HG02840 (cell line): ENCODE data around the gene SH3BP5L.
"Not testable (repeated sequence)": the region's sequence is repeated elsewhere in the genome, so short reads cannot be mapped to it uniquely, and the experiment has no call there.

Experiments used
- ATAC-seq: cut with Tn5 transposase; IDR thresholded peaks from one replicate; pipeline ENCODE4 v1.9.1; 2021; ENCODE audit warnings: mild to moderate bottlenecking, moderate library complexity, moderate number of reproducible peaks; ENCODE audit not compliant: unreplicated experiment, low FRiP score

SH3BP5L gene

DNA sequence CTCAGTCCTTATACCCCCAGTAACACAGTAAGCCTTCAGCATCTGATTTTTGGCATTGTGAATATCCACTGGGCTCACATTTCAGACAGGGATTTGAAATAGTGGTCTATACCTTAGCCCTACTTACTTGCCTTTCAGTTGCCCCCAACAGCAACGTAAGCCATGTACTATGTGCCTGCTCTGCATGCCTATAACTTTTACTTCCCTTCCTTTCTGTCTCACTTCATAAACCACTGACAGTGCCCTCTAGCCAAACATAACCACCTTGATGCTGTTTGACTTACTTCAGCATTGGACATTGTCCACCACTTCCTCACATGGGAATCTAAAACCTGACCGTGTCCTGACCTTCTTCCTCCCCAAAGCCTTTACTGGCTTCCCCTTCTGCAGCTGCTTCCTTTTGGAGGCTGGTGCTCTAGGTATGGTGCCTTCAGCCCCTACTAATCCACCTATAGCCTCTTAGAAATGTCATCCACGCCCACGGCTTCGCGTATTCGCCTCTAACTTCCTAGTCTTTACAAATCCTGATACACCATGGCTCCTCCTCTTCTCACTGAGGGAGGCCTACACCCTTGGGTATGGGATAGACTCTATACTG, 8.7 kb upstream of the SH3BP5L start:
- no peak for ATAC-seq

DNA sequence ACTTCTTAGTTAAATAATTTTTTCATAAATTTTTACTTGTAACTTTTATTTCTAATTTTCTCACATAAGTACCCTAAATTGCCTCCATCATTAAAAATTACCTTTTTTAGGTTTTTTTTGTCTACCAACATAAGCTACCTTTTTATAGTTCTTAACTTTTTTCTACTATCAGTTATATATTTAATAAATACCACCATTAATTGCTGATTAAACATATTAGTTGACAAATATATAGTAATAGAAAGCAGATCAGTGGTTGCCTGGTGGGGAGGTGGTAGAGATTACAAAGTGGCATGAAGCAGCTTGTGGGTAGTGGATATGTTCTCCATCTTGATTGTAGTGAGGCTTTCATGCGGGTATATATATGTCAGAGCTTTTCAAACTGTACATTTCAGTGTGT, 6.1 kb upstream of the SH3BP5L start:
- no peak for ATAC-seq

DNA sequence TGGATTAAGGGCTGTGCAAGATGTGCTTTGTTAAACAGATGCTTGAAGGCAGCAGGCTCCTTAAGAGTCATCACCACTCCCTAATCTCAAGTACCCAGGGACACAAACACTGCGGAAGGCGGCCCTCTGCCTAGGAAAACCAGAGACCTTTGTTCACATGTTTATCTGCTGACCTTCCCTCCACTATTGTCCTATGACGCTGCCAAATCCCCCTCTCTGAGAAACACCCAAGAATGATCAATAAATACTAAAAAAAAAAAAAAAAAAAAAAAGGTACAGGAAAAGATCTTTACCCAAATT, 5.0 kb upstream of the SH3BP5L start:
- ATAC-seq, result not testable (repeated sequence)

DNA sequence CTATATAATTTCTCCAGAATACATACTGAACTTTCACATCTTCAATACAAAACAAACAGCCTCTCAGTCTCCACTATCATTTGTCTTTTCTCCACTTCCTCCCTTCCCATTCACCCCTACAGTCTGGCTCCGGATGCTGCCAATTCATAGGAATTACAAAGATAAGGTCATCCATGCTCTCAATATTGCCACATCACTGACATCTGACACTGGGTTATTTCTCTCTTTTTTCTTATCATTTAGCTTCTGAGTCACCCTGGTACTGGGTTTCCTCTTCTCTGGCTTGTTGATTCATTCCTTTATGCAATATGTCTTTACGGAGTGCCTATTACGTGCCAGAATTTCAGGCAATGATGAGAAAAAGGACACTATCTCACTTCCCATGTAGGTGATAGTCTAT, 3.1 kb upstream of the SH3BP5L start:
- ATAC-seq, result no peak

DNA sequence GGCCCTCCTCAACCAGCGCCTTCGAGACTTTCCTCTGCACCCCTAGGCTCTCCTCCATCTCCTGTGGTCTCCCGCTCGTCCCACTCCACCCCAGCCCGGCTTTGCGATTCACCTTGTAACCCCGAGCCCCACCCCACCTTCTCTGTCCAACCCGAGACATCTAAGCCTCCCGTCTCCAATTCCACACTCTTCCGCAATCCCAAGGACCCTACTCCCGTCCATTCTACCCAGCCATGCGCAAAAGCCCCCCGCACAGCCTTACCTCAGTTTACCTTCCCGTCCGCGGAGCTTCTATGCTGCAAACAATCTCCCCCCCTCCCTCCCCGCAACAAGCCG, 174 bp downstream of the SH3BP5L start:
- ATAC-seq, result peak; percentile 0

DNA sequence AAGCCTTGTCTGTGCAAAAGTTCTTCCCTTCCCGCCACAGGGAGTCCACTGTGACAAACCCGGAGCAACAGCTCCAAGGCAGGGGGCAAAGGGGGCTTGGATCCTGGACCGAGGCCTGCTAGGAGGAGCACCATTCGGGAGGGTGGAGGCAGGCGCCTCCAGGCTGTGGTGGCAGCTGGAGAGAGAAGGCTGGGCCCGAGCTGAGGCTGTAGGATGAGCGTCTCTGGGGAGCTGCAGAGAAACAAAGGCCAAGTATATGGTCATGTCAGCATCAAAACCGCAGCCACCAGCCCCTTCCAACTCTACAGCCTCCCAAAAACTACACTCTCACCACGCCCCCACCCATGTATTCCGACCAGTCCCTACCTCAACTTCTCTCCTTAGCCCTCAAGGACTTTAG, 579 bp downstream of the SH3BP5L start:
- ATAC-seq, result no peak

DNA sequence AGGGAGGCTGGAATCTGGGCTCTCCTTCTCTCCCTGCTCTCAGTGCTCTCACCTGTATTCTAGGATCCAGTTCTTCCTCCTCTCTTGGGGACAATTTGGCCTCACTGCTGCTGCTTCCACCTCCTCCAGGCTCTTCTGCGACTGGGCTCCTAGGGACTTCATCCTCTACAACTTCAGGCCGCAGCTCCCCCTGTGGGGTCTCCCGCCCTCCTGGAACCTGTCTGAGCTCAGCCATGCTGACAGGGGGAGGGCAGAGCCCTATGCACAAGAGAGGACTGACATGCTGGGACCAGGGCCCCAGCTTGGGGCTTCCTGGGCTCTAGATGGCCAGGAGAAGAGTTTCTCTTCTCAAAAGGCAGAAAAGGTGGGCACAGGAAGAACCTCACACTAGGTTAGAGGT, 1.0 kb downstream of the SH3BP5L start:
- no peak for ATAC-seq

DNA sequence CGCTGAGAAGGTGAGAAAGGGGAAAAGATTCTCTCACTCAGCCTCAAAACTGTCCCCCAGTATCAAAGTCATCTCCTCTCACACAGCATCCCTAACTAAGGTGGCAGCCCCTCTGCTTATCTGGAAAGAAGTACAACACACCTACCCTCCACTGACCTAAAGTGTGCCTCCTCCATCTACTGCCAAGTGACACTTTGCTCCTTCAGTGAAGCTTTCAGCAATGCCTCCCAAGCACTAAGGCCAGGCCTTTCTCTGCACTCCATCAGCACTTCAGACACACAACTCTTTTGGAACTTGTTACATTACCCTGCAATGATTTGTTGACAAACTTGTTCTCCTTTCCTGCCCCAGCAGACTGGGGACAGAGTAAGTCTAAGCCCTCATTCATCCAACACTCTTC, 1.4 kb downstream of the SH3BP5L start:
- ATAC-seq, result no peak

DNA sequence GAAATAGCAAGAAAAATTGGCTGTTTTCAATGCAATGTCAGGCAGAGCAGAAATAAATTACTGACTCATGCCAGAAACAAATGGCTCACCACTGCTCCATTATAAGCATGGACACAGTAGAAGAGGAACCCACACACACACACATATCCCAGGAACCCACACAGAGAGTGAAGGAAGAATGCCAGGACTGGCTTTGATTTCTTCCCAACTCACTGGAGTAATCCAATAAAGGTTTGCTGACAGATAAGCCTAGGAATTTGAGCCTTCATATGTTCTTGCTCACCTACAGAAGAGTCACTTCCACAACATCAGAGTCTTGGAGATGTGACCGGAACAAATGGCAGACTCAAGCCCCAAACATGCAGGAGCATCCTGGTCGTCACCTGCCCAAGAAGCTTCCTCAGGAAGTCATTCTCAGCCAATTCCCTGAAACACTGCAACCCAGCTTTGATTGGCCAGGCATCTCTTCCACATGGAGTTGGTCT, 2.2 kb downstream of the SH3BP5L start:
- no peak for ATAC-seq

DNA sequence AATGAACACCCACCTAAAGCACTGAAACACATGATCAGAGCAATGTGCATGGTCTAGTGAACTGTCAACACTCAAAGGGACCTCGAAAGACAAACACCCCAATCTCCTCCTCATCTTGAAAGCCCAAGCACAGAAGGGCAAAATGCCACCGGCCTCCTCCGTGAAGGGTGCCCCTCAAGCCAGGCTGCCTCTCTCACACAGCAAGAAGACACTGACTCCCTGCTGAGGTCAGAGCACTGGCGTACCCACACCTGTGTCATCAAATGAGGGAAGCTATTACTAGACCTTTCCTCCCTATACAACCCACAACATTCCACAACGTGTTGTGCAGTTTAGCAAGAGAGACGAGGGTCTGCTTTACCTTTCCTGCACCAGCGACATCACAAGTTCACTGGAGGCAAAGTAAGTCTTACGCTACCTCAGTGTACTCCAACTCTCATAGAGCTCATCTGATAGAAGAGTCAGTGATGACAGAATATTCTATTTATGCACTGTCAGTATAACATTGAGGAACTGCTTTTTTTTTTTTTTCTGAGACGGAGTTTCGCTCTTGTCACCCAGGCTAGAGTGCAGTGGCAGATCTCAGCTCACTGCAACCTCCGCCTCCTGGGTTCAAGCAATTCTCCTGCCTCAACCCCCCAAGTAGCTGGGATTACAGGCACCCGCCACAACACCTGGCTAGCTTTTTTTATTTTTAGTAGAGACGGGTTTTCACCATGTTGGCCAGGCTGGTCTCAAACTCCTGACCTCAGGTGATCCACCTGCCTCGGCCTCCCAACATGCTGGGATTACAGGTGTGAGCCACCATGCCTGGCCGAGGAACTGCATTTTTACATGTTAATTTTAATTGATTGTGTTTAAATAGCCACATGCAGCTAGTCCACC, 3.3 kb downstream of the SH3BP5L start:
- no peak for ATAC-seq

DNA sequence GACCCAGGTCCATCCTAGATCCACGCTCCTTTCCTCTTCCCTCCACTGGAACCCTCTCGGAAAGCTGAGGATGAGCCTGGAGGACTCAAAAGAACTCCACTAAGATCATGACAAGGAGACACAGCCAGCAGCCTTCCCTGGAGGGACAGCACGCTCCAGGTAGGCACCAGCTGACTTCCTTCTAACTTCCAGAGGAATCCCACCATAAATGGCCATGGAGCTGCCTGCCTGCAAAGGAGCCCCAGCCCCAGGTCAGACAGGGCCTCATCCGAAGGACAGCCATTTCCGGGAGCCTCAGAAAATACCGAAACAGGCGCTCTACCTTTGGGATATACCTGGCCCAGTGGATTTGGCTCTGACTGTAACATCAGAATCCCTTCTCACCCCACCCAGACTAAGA, 4.1 kb downstream of the SH3BP5L start:
- no peak for ATAC-seq

DNA sequence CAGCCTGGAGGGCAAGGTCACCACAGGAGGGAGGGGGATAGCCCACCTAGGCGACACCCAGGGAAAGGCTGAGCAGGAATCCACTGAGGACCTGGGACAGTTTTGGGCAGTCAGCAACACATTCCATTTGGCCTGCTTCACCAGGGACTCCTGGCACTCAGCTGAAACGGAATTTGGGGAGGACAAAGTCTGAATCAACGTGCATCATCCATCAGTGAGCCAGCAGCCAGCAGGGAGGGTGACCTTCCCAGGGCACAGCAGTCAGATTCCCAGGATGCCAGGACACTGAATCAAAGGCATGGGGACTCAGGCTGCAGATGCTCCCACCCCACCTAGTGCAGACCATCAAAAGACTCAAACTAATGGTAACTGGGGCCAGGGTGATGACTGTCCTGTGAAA, 4.6 kb downstream of the SH3BP5L start:
- no peak for ATAC-seq

DNA sequence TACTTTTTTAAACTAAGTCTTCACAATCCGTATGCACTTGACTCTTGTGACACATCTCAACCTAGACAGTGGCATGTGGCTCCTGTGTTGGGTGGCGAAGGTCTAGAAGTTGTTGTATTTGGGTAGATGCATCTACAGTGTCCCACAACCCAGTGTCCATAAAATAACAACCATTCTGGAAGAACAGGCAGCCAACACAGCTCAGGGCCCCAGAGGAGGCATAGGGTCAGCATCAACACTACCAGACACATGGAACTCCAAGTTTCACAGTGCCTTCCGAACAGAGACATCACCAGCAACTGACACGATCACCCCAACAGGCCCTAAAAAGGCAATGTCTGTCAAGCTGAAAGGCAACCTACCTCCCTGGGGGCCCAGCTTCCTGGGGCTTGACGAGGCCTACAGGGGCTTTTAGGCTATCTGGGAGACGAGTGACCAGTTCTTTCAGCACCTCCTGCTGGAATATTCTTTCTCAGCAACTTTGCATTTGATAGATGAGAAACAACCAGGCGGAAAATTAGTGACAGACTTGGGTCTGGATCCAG, 5.6 kb downstream of the SH3BP5L start:
- no peak for ATAC-seq

DNA sequence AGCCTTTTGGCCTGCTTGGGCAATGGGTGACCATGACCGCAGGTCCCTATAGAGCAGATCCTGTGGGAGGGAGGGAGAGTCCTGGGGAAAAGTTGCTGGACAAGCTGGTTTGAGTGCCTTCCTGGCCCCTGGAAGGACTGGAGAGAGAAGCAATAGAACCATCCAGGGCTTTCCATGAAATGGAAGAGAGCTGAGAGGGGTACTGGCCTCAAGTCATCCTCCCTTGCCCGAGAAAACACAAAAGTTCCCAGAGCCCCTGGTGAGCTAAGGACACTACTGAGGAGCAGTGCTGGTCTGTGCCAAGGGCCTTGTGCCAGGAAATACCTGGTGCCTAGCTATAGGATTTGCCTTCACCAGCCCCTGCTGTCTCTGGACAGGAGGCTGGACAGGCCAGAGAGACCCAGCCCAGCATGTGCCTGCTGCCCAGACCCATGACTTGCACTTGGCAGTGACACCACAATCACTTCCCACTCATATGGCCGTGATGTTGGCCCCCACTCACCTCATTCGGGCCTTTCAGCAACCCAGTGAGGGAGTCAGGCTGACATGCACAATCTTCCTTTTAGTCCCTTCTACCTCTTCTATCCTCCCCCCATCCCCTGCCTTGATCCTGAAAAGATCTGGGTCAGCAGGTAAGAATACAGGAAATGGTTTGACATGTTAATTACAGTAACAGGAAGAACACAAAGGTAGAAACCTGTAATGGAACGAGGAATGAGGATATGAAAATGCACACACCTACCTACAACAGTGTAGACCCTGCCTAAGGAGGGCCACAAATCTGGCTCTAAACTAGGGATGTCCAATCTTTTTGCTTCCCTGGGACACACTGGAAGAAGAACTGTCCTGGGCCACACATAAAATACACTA, 7.0 kb downstream of the SH3BP5L start:
- no peak for ATAC-seq

DNA sequence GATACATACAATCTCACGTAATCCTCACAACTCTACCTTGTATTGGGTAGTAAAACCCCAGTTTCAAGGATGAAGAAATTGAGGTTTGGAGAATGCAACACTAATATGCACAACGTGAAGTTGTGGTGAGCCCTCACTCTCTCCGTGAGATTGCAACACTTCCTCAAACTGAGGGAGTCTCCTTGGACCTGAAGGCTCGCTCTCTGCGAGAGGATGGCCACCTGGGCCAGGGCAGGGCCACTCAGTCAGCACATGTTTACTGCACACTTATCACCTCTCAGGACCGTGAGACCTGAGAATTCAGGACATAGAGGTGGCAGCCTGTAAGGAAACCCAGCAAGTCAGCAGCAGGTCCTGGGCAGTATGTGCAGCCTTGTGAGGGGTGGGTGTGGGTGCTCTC, 8.7 kb downstream of the SH3BP5L start:
- no peak for ATAC-seq

DNA sequence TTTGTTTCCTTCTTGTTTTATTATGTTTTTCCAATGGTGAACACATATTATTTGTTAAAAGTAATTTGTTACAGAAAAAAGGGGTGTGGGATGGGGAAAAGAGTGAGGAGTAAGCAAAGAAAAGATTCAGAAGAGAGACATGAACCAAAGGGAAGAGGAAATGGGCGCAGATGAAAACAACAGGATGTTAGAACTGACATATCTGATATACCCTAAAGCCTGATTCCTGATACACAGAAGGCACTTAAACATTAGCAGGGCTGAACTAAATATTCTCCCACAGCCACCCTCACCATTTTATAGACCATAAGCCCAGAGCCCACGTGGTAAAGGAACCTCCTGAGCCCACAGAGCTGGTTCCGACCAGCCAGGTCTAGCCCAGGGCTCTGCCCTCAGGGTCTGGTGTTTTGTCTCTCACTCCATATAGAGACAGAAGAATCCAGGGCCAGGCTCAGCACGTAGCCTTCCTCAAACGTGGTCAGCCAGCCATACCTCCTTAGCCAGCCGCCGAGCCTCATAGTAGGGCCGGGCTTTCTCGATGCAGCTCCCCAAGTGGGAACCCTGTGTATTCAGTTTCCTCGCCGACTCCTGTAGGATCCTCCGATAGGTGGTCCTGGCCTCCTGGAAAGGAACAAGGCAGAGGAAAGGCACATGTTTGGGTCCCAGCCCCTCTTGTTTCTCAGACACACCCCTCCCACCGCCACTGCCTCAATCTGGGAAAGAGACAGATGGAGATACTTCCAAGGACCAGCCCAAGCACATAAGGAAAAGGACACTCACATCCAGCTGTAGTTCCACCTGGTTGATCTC, 9.5 kb downstream of the SH3BP5L start:
- no peak for ATAC-seq

DNA sequence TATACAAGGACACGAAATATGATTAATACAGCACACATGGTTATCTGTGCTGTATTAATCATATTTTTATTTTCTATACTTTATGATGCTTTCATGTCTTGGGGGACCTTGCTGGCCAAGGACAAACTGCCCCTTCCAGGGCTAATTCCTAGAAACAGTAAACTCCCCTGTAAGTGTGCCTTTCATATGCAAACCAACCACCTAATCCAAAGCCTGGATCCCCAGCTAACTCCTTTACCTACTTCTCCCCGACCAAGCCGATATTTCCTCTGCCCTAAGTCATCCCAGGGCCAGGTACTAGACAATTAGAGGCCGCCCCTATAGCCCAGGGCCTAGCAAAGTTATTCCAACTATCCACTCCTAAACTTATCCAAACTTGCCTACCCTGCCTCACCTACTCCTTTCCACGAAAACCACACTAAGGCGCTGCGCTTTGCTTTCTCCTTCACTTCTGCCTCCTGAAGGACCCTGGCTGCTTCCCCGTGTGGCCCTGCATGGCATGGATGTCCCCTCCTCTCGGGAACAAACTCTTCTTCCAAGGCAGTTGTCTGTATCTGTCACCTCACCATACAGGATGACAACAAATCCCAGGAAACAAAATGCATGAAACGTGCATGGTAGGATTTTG, 10.2 kb downstream of the SH3BP5L start:
- no peak for ATAC-seq

DNA sequence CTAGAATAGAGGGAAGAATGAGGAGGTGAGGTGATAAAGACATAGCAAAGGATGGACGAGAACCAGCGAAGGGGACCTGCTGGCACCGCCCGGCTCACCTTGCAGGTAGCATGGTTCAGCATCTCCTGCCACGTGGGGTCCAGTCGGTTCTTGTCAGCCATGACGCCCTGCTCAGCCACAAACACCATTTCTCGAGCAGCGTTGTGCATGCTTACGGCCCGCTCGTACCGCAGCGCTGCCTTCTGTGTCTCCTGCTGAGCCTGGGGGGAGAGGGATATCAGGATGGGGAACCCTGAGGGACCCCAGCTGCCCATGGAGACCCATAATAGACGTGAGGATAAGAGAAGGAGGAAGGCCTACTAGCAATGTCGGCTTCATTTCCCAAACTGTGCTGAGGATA, 11.4 kb downstream of the SH3BP5L start:
- no peak for ATAC-seq

DNA sequence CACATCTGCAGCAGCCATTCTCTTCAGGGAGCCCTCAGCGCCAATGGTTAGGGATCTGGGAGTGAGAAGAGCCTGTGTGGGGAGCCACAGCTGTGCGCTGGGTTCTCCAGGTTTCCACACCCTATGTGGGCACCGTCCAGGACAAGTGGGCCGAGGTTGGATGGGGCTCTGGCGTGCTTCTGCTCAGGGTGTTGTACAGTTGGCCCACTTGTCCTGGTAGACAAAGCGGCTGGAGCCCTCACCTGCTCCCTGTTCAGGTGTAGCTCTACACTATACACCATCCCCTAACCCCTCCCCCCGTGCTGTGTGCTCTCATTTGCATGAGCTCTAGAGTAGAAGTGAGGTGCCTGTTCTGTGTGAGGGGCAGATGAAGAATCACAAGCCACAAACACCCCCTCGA, 12.2 kb downstream of the SH3BP5L start:
- no peak for ATAC-seq
